Measurements from ENCODE around the gene ATAT1.

DNA sequence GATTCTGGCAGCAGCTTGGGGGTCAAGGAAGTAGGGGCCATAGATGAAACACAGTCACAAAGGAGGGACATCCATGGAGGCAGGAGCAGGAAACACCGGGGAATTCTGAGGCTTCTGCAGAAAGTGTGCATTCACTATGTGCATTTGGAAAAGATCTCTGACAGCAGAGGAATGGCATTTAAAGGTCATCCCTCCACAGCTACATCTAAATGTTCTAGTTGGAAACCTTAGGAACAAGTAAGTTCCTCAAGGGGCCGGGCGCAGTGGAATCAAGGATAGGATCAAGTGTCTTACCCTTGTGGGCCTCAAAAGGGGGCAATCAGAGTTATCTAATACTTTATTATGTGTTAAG is 29.0 kb downstream of the ATAT1 start:
- TF ChIP-seq, protein P1, sequence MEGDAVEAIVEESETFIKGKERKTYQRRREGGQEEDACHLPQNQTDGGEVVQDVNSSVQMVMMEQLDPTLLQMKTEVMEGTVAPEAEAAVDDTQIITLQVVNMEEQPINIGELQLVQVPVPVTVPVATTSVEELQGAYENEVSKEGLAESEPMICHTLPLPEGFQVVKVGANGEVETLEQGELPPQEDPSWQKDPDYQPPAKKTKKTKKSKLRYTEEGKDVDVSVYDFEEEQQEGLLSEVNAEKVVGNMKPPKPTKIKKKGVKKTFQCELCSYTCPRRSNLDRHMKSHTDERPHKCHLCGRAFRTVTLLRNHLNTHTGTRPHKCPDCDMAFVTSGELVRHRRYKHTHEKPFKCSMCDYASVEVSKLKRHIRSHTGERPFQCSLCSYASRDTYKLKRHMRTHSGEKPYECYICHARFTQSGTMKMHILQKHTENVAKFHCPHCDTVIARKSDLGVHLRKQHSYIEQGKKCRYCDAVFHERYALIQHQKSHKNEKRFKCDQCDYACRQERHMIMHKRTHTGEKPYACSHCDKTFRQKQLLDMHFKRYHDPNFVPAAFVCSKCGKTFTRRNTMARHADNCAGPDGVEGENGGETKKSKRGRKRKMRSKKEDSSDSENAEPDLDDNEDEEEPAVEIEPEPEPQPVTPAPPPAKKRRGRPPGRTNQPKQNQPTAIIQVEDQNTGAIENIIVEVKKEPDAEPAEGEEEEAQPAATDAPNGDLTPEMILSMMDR (IDR thresholded peaks at IDR 0.05): no peak
- TF ChIP-seq FOXM1 (IDR thresholded peaks at IDR 0.05; ENCODE audit: low read depth): no peak
- TF ChIP-seq POLR2AphosphoS5 (IDR thresholded peaks at IDR 0.05; ENCODE audit: low read depth, low read length): no peak

Data from SK-N-SH (cell line).